Cardiac muscle cell (in vitro differentiated cells and primary cell): ENCODE measurements around the gene DENND5B. TPM values are rescaled to one million over a fixed set of nuclear protein-coding genes. Genes with fewer than 3 reads are reported as not detected.

Source experiments
- DNase-seq, 2 donors: peaks; one replicate each; pipeline versions ENCODE4 v3.0.0 to v3.0.0-alpha.2; 2010 to 2017; ENCODE audit warnings: low read depth in 1 of 2, low spot score in 1 of 2
- H3K27ac ChIP-seq: fragments of 200-600 bp; sonication (generic); 2 replicates; pipeline ENCODE4 v1.5.1; 2016
- H3K27me3 ChIP-seq: fragments of 200-600 bp; sonication (generic); 2 replicates; pipeline ENCODE4 v1.6.0; 2016; ENCODE audit warnings: control low read depth
- H3K36me3 ChIP-seq: fragments of 200-600 bp; sonication (generic); 2 replicates; pipeline ENCODE4 v1.5.1; 2016; ENCODE audit warnings: control low read depth
- H3K4me1 ChIP-seq: fragments of 200-600 bp; sonication (generic); 2 replicates; pipeline ENCODE4 v1.8.1; 2017; ENCODE audit warnings: low read depth, mild to moderate bottlenecking, mixed run types
- H3K4me3 ChIP-seq: fragments of 200-600 bp; sonication (generic); 2 replicates; pipeline ENCODE4 v1.5.1; 2016; ENCODE audit warnings: mild to moderate bottlenecking
- H3K9me3 ChIP-seq: fragments of 200-600 bp; sonication (generic); 2 replicates; pipeline ENCODE4 v1.5.1; 2017; ENCODE audit warnings: low read depth, mild to moderate bottlenecking, control low read depth
- polyA plus RNA-seq: library from polyadenylated mRNA; unstranded; fragments of >200 nt; fragmentation: Nextera tagmentation; extraction: Ambion mirVana; gene quantifications from 2 replicates; pipeline ENCODE4 v1.2.1, GENCODE V29; 2016
- total RNA-seq: library from RNA; depleted of rRNA; stranded (reverse); fragments of >200 nt; gene quantifications from 2 replicates; pipeline ENCODE4 v1.2.3, GENCODE V29; 2016
- TF ChIP-seq, protein P1 (sequence below): IDR thresholded peaks from 2 replicates; pipeline ENCODE4 v1.5.1; 2012; ENCODE audit warnings: low read depth, mild to moderate bottlenecking, low read length

Gene DENND5B
- total and polyA plus RNA-seq, 2 experiments from 2014 or later: 40.4 to 121 TPM

DNA sequence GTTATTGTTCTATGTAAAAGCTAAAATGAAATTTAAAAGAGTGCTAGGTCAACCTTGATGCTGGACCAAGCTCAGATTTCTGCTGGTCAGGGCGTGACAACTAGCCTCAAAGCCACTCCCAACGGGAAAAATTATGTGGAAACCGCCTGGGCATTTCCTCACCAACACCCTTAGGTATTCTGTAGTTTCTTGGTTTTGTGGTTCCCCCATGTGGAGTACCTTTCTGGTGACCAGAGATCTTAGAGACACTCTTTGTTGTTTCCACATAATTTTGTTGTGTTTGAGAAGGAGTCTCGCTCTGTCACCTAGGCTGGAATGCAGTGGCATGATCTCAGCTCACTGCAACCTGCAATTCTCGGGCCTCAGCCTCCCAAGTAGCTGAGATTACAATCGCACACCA is 119.9 kb downstream of the DENND5B start:
- Histone ChIP-seq H3K27ac (no peak overlapping the region), H3K4me3 (no peak overlapping the region), H3K36me3 (no peaks in the 10 kb centered on the region)

DNA sequence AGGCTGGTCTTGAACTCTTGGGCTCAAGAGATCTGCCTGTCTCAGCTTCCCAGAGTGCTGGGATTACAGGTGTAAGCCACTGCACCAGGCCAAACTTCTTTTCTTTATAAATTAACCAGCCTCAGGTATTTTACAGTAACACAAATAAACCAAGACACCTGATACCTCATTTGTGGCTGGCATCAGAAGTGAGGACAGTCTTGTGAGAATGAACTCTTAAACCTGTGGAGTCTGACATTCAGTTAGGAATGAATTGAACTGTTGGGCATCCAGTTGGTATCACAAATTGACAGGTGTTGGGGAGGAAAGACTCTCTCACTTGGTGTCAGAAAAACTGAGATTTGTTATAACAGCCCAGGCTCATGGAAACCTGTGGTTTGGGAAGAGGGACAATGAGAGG is 120.5 kb downstream of the DENND5B start:
- TF ChIP-seq, protein P1, sequence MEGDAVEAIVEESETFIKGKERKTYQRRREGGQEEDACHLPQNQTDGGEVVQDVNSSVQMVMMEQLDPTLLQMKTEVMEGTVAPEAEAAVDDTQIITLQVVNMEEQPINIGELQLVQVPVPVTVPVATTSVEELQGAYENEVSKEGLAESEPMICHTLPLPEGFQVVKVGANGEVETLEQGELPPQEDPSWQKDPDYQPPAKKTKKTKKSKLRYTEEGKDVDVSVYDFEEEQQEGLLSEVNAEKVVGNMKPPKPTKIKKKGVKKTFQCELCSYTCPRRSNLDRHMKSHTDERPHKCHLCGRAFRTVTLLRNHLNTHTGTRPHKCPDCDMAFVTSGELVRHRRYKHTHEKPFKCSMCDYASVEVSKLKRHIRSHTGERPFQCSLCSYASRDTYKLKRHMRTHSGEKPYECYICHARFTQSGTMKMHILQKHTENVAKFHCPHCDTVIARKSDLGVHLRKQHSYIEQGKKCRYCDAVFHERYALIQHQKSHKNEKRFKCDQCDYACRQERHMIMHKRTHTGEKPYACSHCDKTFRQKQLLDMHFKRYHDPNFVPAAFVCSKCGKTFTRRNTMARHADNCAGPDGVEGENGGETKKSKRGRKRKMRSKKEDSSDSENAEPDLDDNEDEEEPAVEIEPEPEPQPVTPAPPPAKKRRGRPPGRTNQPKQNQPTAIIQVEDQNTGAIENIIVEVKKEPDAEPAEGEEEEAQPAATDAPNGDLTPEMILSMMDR: no peak
- Histone ChIP-seq H3K4me3 (no peak overlapping the region), H3K36me3 (no peaks in the 10 kb centered on the region), H3K27me3 (no peaks in the 10 kb centered on the region), H3K4me1 (peaks cover 20% of the 10 kb centered on the region), H3K27ac (no peak overlapping the region), H3K9me3 (no peaks in the 10 kb centered on the region)
- DNase-seq: no peak

More for the DNA sequence above, 119.9 kb downstream of the DENND5B start:
- Histone ChIP-seq H3K27me3 (no peaks in the 10 kb centered on the region), H3K9me3 (no peaks in the 10 kb centered on the region), H3K4me1 (peaks cover 21% of the 10 kb centered on the region)
- TF ChIP-seq, protein P1: no peak
- no peak for DNase-seq

DNA sequence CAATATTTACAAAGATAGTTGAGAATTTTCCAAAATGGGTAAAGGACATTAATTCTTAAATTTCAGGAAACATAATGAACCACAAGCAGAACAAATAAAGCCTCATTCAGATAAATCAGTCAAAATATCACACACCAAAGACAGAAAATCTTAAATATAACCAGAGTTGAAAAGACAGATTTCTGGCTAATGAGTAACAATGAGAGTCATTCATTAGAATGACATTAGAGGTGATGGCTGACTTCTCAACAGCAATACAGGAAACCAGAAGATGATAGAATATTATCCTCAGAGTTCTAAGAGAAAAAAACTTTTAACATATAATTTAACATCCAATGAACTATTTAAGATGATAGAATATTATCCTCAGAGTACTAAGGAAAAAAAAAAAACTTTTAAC is 124.2 kb downstream of the DENND5B start:
- Histone ChIP-seq H3K4me3 (no peak overlapping the region), H3K9me3 (no peaks in the 10 kb centered on the region), H3K4me1 (no peaks in the 10 kb centered on the region), H3K27ac (no peak overlapping the region), H3K36me3 (no peaks in the 10 kb centered on the region), H3K27me3 (no peaks in the 10 kb centered on the region)
- TF ChIP-seq, protein P1: no peak
- no peak for DNase-seq

DNA sequence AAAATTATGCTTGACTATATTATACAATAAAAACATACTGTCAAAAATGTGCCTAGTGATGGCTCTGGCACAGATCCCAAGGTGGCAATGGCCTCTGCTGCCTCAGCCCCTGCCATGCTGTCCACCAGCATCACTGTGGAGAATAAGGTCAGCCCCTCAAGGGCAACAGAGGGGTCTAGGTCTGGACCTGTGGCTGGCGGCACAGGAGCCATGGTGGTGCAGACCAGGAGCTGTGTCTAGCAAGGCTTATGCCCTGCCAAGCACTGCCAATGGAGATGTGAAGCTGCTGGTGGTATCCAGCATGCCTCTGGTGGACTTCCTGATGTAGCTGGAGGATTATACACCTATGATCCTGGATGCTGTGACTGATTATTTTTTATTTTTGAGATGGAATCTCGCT is 125.9 kb downstream of the DENND5B start:
- no peaks in the 10 kb centered on the region for H3K4me1 ChIP-seq
- H3K36me3 ChIP-seq: peaks cover 4% of the 10 kb centered on the region
- H3K27ac ChIP-seq: no peak overlapping the region
- no peaks in the 10 kb centered on the region for H3K27me3 ChIP-seq
- H3K4me3 ChIP-seq: no peak overlapping the region
- no peak for DNase-seq
- TF ChIP-seq, protein P1: no peak
- H3K9me3 ChIP-seq: no peaks in the 10 kb centered on the region

DNA sequence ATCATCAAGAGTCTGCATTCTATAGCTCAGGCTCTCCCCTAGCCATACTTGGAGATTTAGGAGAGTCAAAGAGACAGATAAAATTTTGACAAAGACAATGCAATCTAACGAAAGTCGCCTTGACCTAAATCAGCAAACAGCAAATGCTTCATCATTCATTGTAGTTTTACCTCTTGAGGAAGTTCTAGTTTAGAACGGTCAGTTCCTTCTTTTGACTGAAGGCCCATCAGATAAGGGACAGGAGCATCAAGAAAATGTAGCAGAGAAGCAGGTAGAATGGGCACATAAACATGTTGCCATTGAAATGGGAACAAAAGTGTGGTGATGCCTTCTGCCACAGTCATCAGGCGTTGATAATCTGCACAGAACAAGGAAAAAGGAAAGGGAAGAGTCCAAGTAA is 130.9 kb downstream of the DENND5B start:
- no peak overlapping the region for H3K27ac ChIP-seq
- TF ChIP-seq, protein P1: no peak
- no peaks in the 10 kb centered on the region for H3K27me3 ChIP-seq
- no peaks in the 10 kb centered on the region for H3K9me3 ChIP-seq
- no peak overlapping the region for H3K4me3 ChIP-seq
- peaks cover 14% of the 10 kb centered on the region for H3K36me3 ChIP-seq
- H3K4me1 ChIP-seq: no peaks in the 10 kb centered on the region
- DNase-seq: no peak

DNA sequence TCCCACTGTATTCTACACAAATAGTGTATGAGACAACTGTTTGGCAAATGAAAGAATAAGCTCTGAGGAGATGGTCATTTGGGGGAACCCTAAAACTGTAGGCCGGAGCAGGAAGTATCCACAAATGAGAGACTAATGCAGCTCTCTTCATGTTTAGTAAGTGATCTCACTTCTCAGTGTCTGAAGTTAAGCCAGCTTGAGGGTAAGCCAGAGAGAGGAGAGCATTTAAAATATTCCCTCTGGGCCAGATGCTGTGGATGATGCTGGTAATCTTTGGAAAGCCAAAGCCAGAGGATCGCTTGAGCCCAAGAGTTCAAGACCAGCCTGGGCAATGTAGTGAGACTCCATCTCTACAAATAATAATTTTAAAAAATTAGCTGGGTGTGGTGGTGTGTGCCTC is 134.4 kb downstream of the DENND5B start:
- TF ChIP-seq, protein P1: no peak

More for the DNA sequence above, 134.4 kb downstream of the DENND5B start:
- Histone ChIP-seq H3K4me3 (no peak overlapping the region), H3K9me3 (no peaks in the 10 kb centered on the region), H3K27ac (peak overlapping the region; percentile 42), H3K27me3 (no peaks in the 10 kb centered on the region), H3K4me1 (no peaks in the 10 kb centered on the region), H3K36me3 (peaks cover 19% of the 10 kb centered on the region)
- no peak for DNase-seq
